Activated CD4-positive, alpha-beta T cell treated with anti-CD3 and anti-CD28 coated beads, Interleukin-2, amount 50 U/mL, for 16 hours (primary cell): ENCODE data around the gene IL34.

ENCODE experiments used
- DNase-seq: peaks from one replicate; pipeline ENCODE4 v3.0.0-alpha.2; 2020

Gene IL34

GRCh38 chr16:70689970-70690891 lies 43.9 kb downstream of the IL34 start:
- no peak for DNase-seq

- DNase-seq: no peak
These were observed 45.1 kb downstream of the IL34 start for GRCh38 chr16:70691223-70692129.

GRCh38 chr16:70692130-70692872 lies 45.9 kb downstream of the IL34 start:
- DNase-seq: no peak

GRCh38 chr16:70692873-70693671 lies 46.7 kb downstream of the IL34 start:
- DNase-seq: no peak

- no peak for DNase-seq
These were observed 47.9 kb downstream of the IL34 start for GRCh38 chr16:70694088-70694867.

DNA sequence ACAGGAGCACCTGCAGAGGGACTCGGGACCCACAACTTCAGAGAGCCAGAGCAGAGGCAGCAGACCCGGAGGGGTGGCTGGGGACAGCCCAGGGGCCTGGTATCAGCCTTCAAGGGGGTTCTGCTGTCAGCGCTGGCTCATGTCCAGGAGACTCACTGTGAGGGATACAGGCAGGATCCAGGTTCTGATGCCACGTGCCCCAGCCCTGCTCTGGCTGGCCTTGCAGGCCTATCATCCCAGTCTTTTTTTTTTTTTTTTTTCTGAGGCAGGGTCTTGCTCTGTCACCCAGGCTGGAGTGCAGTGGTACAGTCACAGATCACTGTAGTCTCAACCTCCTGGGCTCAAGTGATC lies 48.5 kb downstream of the IL34 start:
- DNase-seq: no peak

- no peak for DNase-seq
These were observed 49.1 kb downstream of the IL34 start for GRCh38 chr16:70695331-70696070.

DNA sequence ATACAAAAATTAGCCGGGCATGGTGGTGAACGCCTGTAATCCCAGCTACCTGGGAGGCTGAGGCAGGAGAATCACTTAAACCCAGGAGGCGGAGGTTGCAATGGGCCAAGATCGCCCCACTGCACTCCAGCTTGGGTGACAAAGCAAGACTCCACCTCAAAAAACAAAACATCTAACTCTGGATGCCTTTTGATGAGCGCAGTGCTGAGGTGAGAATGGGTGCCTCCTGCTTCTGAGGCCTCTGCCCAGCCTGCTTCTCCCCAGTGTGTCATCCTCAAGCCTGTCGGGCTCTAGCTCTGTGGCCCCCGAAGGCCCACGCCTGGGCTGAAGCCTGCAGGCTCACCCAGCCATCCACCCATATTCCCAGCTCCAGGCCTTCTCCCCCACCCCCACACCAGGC lies 50.0 kb downstream of the IL34 start:
- DNase-seq: no peak

DNA sequence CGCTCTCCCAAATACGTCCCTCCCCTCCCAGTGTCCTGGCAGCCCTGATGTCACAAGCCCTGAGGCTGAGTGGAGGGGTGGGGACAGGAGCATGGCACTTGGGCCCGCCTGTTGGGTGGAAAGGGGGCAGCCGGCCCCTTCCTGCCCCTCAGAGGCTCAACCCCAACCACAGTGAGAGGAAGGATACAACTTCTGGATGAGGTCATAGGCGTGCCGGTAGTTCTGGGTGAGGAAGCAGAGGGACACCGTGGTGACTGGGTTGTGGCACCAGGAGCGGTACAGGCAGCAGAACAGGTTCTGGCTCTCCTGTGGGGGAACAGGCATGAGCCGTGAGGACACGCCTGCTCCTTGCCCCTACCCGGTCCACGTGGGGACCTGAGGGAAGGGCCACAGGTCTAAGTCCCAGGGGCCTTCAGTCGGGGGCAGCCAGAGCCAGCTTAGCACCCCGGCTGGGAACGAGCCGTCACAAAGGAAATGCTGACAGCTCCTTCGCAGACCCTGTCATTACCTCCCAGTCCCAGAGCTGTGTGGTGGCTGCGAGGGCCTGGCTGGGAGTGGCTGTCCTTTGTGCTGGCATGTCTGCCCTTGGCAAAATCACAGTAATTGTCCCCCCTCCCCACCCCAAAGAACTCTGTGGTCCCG lies 50.7 kb downstream of the IL34 start:
- no peak for DNase-seq

DNA sequence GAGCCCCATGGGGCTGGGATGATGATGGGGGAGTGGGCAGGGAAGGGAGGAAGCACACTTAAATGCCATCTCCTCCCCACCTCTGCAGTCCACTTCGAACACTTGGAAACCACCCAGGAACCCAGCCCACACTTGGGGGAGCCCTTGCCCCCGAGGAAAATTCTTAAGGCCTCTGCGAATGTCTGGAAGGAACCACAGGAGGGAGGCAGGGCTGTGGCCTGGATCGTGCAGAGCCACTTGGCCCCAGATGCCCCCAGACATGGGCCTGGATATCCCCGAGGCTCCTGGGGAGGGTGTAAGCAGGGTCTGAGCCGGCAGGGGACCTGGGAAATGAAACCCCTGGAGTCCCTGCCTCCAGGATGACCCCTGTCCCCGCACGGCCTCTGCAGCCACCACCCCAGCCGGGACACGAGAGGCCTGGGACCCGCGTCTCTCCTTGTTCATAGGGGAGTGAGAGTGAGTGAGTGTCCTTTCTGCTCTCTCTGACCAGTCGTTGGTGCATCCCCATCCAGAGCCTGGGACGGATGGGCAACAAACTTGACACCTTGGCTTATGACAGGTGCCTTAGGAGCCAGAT lies 51.3 kb downstream of the IL34 start:
- no peak for DNase-seq

DNA sequence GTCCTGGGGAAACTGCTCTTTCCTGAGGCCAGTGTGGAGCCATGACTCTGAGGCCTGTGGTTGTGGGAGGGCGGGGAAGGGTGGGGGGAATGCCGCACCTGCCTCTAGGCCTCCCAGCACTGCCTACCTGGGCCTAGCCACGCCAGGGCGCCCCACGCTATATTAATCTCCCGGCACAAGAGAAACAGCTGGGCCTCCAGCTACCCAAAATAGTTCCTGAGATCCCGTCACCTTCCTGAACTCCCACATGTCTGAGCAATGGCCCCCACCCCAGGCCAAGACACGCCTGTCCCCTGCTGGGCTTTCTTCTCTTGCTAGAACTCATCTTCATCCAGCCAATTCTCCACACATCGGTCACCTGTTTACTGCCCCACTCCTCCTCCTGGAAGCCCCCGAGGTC lies 52.5 kb downstream of the IL34 start:
- DNase-seq: no peak

- DNase-seq: no peak
These were observed 53.3 kb downstream of the IL34 start for GRCh38 chr16:70699696-70700095.

- no peak for DNase-seq
These were observed 54.0 kb downstream of the IL34 start for GRCh38 chr16:70700101-70701020.

DNA sequence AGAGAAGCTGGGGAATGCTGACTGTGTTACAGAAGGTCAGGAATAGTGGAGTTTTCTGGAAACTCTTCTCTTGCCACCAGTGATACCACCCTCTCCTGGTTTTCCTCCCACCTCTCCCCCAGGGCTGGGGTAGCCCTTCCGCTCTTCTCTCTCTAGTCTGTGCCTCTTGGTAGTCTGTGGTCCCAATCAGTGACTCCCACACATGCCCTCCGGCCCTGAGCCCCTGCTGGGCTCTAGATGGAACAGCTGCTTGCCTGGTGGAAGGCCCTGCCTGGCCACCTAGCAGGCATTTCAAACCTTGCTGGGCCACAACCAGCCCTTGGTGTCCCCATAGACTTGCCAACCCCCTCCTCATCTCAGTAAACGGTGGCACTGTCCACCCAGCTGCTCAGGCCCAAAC lies 54.7 kb downstream of the IL34 start:
- no peak for DNase-seq

DNA sequence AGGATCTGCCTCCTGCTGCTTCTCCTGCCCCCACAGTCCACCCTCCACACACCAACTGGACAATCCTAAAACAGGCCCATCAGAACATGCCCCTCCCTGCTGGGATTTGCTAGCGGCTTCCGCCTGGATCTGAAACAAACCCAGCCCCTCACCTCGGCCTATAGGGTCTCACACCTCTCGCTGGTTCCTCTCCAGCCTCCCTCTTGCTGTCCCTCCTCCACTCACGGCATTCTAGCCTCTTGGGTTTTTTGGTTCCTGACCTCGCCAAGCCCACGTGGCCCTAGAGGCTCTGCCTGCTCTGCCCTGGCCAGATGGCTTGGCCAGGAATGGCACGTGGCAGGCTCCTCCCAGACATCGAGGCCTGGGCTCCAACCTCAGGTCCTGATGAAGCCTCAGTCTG lies 55.2 kb downstream of the IL34 start:
- no peak for DNase-seq

- DNase-seq: no peak
These were observed 55.6 kb downstream of the IL34 start for GRCh38 chr16:70701998-70702397.

- no peak for DNase-seq
These were observed 56.3 kb downstream of the IL34 start for GRCh38 chr16:70702624-70703023.

GRCh38 chr16:70703041-70703834 lies 56.9 kb downstream of the IL34 start:
- DNase-seq: no peak
